Esophagus muscularis mucosa (tissue), 4 donors: ENCODE measurements around the gene SAT2. TPM values are rescaled to one million over a fixed set of nuclear protein-coding genes. Genes with fewer than 3 reads are reported as not detected.

ENCODE experiments used
- DNase-seq: peaks from one replicate; pipeline ENCODE4 v3.0.0-alpha.2; 2017; ENCODE audit errors: extremely low spot score
- H3K27ac ChIP-seq, 4 donors: fragments of 200-600 bp; sonication (generic); replicated peaks in 1 of 4; 1 replicate in 3 of 4; 2 replicates in 1 of 4; pipeline ENCODE4 v1.5.1; 2016 to 2019; ENCODE audit warnings: mild to moderate bottlenecking in 1 of 4
- H3K27me3 ChIP-seq, 4 donors: fragments of 200-600 bp; sonication (generic); one replicate each; pipeline versions ENCODE4 v1.5.1 to v1.6.0; 2016 to 2019
- H3K36me3 ChIP-seq, 4 donors: fragments of 200-600 bp; sonication (generic); one replicate each; pipeline ENCODE4 v1.5.1; 2016 to 2019
- H3K4me1 ChIP-seq, 4 donors: fragments of 200-600 bp; sonication (generic); one replicate each; pipeline ENCODE4 v1.5.1; 2016 to 2019
- H3K4me3 ChIP-seq, 4 donors: fragments of 200-600 bp; sonication (generic); 1 replicate in 2 of 4; 2 replicates in 2 of 4; pipeline ENCODE4 v1.5.1; 2016 to 2019; ENCODE audit warnings: mild to moderate bottlenecking in 4 of 4, moderate library complexity in 1 of 4
- H3K9me3 ChIP-seq, 4 donors: fragments of 200-600 bp; sonication (generic); 1 replicate in 3 of 4; 2 replicates in 1 of 4; pipeline ENCODE4 v1.5.1; 2016 to 2019
- CTCF ChIP-seq, 3 experiments: fragments of 200-600 bp in 2 of 3; fragments of 450-650 bp in 1 of 3; sonication (generic) in 2 of 3; IDR thresholded peaks; one replicate each; pipeline ENCODE4 v1.5.1; 2017 to 2019; ENCODE audit warnings: antibody characterized with exemption in 3 of 3, mild to moderate bottlenecking in 2 of 3, moderate library complexity in 1 of 3
- EP300 ChIP-seq: sonication (generic); formaldehyde crosslinking; IDR thresholded peaks from one replicate; pipeline ENCODE4 v1.6.1; 2017; ENCODE audit warnings: antibody characterized with exemption
- POLR2A ChIP-seq: fragments of 450-650 bp; IDR thresholded peaks from one replicate; pipeline ENCODE4 v1.6.1; 2017; ENCODE audit warnings: antibody characterized with exemption, moderate library complexity, mild to moderate bottlenecking, low read depth
- POLR2AphosphoS5 ChIP-seq, 2 donors: sonication (generic); formaldehyde crosslinking; IDR thresholded peaks; one replicate each; pipeline ENCODE4 v1.6.1; 2017; ENCODE audit warnings: antibody characterized with exemption in 2 of 2
- WGBS: methylation state at CpG from one replicate; pipeline ENCODE4 v1.1.5; 2018; 5-methylcytosine and 5-hydroxymethylcytosine counted together
- intact Hi-C: fragments of 100-400 bp; cut with DNase I; formaldehyde crosslinking; loops from one replicate; pipeline ENCODE4 v1.15.1; 2023
- total RNA-seq, 4 donors: library from RNA; depleted of rRNA; stranded (reverse); fragments of >200 nt; gene quantifications; one replicate each; pipeline versions ENCODE4 v1.1.0 to v1.2.1, GENCODE V29; 2016

Gene SAT2
- total RNA-seq, 4 donors from 2014 or later, result 54.0 to 71.4 (median 64.2) TPM

GRCh38 chr17:7593296-7593695 is 34.3 kb downstream of the SAT2 start:
- Histone ChIP-seq H3K4me1 (peaks cover 15 to 23% (median 20%) of the 10 kb centered on the region in 4 donors), H3K27me3 (no peaks in the 10 kb centered on the region), H3K4me3 (no peak overlapping the region), H3K9me3 (no peaks in the 10 kb centered on the region), H3K36me3 (peaks cover 65 to 76% (median 72%) of the 10 kb centered on the region in 4 donors), H3K27ac (no peak overlapping the region)
- no peak for DNase-seq
- 74% methylated on average over 11 of the region's 12 CpGs for WGBS
- TF ChIP-seq CTCF (IDR thresholded peaks at IDR 0.05) (no peak), EP300 (no peak), POLR2AphosphoS5 (IDR thresholded peaks at IDR 0.05) (no peak), POLR2A (no peak)
- intact Hi-C loops, result no loop called here

- H3K9me3 ChIP-seq, result no peaks in the 10 kb centered on the region
- TF ChIP-seq EP300 (no peak), POLR2AphosphoS5 (IDR thresholded peaks at IDR 0.05) (no peak), POLR2A (no peak), CTCF (IDR thresholded peaks at IDR 0.05) (no peak)
- no peak overlapping the region for H3K27ac ChIP-seq
- DNase-seq, result no peak
- no peak overlapping the region for H3K4me3 ChIP-seq
- WGBS, result 95% methylated on average over 19 of the region's 23 CpGs
- peaks cover 23 to 30% (median 27%) of the 10 kb centered on the region in 4 donors for H3K4me1 ChIP-seq
- no peaks in the 10 kb centered on the region for H3K27me3 ChIP-seq
- peaks cover 60 to 74% (median 72%) of the 10 kb centered on the region in 4 donors for H3K36me3 ChIP-seq
- intact Hi-C loops, result no loop called here
Observed at GRCh38 chr17:7592422-7593021, 35.1 kb downstream of the SAT2 start.

GRCh38 chr17:7591596-7591995 is 36.0 kb downstream of the SAT2 start:
- TF ChIP-seq EP300 (no peak), POLR2AphosphoS5 (IDR thresholded peaks at IDR 0.05) (no peak), CTCF (IDR thresholded peaks at IDR 0.05) (no peak), POLR2A (no peak)
- no peak overlapping the region for H3K4me3 ChIP-seq
- peaks cover 23 to 40% (median 37%) of the 10 kb centered on the region in 4 donors for H3K4me1 ChIP-seq
- no peak overlapping the region for H3K27ac ChIP-seq
- H3K9me3 ChIP-seq, result no peaks in the 10 kb centered on the region
- no peak for DNase-seq
- intact Hi-C loops, result no loop called here
- no peaks in the 10 kb centered on the region for H3K27me3 ChIP-seq
- WGBS, result 89% methylated on average over 5 of the region's 5 CpGs
- H3K36me3 ChIP-seq, result peaks cover 55 to 74% (median 70%) of the 10 kb centered on the region in 4 donors

- no peak for TF ChIP-seq EP300
- TF ChIP-seq POLR2AphosphoS5 (IDR thresholded peaks at IDR 0.05), result no peak
- no peak for TF ChIP-seq CTCF (IDR thresholded peaks at IDR 0.05)
- no peak for TF ChIP-seq POLR2A
- Histone ChIP-seq H3K27me3 (no peaks in the 10 kb centered on the region), H3K36me3 (peaks cover 46 to 68% (median 66%) of the 10 kb centered on the region in 4 donors), H3K9me3 (no peaks in the 10 kb centered on the region), H3K27ac (no peak overlapping the region), H3K4me3 (no peak overlapping the region), H3K4me1 (peaks cover 23 to 48% (median 43%) of the 10 kb centered on the region in 4 donors)
- intact Hi-C loops, result no loop called here
- 100% methylated on average over 1 of the region's 4 CpGs for WGBS
- DNase-seq, result no peak
Observed at GRCh38 chr17:7590743-7591142, 36.9 kb downstream of the SAT2 start.
